SK-MEL-5 (cell line): ENCODE results near the gene POU2F1. TPM values are rescaled to one million over a fixed set of nuclear protein-coding genes. Genes with fewer than 3 reads are reported as not detected.
"Not testable (repeated sequence)": the region's sequence is repeated elsewhere in the genome, so short reads cannot be mapped to it uniquely, and the experiment has no call there.

Source experiments
- DNase-seq: peaks from one replicate; pipeline ENCODE4 v3.0.0-alpha.2; 2016; ENCODE audit warnings: low read depth, low spot score
- in situ Hi-C: cut with HindIII; loops from 2 replicates; pipeline ENCODE4 v1.10.0; 2016; ENCODE audit warnings: low sequenced_read_pairs, high pct_unique_total_duplicates, low pct_unique_long_range_greater_than_20kb
- total RNA-seq: library from RNA; depleted of rRNA; stranded (reverse); fragments of >200 nt; shearing (Covaris generic); gene quantifications from 2 replicates; pipeline ENCODE4 v1.2.3, GENCODE V29; 2014

Gene POU2F1
- total RNA-seq, 1 experiment from 2014 or later: 8.0 TPM

DNA sequence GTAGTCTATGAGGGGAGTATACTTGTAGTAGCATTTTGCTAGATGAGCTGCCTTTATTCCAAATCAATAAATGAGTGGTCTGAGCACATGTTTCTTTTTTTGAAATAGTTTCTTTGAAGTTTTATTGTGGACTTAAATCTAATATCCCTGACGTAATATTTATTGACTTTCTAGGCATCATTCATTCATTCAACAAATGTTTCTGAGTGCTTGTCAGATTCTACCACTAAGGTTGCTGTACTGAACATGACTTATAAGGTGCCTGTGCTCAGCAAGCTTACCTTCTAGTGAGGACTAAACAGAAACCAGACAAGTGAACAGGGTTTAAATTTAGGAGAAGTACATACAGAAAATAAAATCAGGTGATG, 68.4 kb downstream of the POU2F1 start:
- no peak for DNase-seq
- in situ Hi-C loops: no loop called here

DNA sequence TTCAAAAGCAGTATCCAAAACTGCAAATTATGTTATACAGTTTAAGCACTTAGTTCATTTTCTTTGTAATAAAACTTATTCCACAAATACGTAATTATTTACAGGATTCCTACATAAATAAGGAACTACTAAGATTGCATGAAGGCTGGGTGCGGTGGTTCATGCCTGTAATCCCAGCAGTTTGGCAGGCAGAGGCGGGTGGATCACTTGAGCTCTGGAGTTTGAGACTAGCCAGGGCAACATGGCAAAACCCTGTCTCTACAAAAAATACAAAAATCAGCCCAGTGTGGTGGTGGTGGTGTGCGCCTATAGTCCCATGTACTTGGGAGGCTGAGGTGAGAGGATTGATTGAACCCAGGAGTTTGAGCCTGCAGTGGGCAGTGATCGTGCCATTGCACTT, 69.3 kb downstream of the POU2F1 start:
- DNase-seq: no peak
- in situ Hi-C loops: no loop called here

DNA sequence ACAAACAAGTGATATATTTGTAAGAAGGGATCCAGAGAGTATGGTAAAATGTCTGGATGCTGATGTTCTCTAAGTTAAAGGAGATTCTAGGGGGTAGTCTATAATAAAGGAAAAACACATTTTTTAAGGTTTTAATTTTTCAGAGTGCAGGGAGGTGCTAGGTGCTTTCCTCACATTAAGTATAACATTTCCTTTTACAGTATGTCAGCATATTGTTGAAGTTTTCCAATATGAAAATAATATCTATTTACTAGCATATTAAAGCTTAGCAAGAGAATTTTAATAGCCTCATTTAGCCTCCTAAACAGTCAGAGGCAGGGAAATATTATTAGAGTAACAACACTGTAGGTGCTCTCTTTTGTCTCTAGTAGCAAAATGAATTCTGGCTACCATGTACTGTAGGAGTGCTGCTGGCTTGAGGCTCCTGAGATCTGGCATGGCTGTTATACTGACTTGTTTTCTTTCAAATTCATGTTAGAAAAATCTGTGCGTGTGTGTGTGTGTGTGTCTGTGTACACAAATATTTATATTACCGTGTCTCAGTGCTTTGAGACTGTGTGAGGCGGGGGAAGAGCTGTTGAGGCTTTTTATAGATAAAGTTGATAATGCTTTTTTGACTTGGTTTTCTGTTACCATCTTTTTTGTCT, 71.0 kb downstream of the POU2F1 start:
- in situ Hi-C loops: no loop called here
- DNase-seq: no peak

DNA sequence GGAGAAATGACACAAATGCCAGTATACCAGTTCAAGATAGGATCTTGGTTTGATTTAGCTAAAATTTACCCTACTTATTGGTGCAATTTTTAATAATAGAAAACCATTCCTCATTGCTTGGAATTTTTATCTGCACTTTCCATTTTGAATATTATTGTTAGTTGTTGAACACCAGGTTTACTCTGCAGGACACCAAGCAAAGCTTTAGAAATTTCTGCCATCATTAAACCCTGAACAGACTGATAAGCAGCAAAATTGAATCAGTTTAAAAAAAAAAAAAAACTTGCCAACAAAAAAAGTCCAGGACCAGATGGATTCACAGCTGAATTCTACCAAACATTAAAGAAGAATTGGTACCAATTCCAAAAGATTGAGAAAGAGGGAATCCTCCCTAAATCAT, 71.5 kb downstream of the POU2F1 start:
- DNase-seq: no peak
- in situ Hi-C loops: no loop called here

DNA sequence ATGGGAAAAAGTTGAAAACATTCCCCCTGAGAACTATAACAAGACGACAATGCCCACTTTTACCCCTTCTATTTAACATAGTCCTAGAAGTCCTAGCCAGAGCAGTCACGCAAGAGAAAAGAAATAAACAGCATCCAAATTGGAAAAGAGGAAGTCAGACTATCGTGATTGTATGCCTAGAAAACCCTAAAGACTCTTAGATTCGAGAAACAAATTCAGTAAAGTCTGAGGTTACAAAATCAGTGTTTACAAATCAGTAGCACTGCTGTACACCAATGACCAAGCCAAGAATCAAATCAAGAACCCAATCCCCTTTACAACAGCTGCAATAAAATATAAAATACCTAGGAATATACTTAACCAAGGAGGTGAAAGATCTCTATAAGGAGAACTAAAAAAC, 72.4 kb downstream of the POU2F1 start:
- DNase-seq: no peak
- in situ Hi-C loops: no loop called here

DNA sequence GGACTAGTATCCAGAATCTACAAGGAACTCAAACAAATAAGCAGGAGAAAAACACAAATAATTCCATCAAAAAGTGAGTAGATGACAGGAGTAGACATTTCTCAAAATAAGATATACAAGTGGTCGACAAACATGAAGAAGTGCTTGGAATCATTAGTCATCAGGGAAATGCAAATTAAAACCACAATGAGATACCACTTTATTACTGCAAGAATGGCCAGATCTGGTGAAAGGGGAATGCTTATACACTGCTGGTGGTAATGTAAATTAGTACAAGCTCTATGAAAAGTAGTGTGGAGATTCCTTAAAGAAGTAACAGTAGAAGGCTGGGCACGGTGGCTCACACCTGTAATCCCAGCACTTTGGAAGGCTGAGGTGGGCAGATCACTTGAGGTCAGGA, 73.8 kb downstream of the POU2F1 start:
- DNase-seq: no peak
- in situ Hi-C loops: no loop called here

DNA sequence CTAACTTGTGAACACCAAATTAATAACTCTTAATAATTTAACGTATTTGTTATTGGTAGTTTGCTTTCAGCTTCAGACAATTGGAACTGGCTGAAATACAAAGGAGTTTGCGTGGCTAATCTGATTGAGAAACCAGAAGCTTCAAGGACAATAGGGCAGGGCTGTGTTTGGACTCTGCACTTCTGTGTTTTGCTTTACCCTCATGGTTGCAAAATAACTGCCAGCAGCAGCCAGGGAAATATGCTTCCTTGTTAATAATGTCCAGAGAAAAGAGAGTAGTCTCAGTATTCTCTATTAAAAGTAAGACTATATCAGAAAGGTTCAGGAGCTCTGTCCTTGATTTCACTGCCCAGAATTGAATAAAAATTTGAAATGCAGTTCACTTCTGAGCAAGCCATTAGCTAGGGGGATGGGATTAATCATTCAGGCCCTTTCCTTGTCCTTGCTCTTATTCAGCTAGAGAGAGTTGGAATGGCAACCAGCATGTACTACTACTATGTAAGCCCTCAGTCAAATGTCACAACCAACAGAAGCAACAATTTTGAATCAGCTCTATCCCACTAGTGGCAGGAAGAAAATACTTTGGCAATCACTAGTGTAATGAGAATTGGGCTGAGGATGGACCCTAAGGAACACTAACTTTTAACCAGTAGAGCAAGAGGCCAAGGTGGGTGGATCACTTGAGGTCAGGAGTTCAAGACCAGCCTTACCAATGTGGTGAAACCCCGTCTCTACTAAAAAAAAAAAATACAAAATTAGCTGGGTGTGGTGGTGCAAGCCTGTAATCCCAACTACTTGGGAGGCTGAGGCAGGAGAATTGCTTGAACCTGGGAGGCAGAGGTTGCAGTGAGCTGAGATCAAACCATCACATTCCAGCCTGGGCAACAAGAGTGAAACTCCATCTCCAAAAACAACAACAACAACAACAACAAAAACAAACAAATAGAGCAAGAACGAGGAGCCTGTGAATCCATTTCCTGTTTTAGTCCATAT, 76.8 kb downstream of the POU2F1 start:
- DNase-seq: no peak
- in situ Hi-C loops: no loop called here

DNA sequence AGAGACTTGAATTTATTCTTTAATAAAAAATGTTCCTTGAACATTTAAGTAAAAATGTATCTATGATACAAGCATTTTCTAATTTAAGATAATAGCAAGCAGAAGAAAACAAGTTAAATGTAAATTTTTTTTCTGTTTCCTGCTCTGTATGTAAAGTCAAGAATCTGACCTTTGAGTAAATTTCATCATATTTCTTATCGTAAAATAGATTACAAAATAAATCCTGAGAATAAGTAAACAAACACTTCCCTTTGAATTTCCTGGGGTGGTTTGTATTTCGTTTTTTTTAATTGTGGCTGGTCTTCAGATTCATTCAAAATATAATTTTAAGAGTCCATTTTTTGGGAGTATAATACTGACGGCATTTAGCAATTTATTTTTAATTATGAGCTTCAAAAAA, 77.6 kb downstream of the POU2F1 start:
- in situ Hi-C loops: no loop called here
- DNase-seq: no peak

DNA sequence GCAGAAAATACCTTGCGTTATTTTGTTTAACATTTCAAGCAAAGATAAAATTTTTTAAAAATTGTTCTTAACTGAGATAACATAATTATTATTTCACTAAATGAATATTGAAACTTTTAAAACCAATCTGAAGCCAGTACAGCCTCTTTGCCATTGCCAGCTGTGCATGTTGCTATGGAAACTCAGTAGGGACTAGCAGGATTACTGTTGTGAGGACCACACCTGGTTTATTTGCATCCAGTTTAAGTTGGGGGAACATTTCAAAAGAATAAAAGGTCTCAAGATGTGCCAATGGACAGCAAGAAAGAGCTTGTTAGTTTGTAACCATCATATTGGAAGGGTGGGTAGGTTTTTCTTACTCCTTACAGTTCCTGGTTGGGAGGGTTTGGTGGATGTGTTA, 80.7 kb downstream of the POU2F1 start:
- in situ Hi-C loops: no loop called here
- DNase-seq: no peak

DNA sequence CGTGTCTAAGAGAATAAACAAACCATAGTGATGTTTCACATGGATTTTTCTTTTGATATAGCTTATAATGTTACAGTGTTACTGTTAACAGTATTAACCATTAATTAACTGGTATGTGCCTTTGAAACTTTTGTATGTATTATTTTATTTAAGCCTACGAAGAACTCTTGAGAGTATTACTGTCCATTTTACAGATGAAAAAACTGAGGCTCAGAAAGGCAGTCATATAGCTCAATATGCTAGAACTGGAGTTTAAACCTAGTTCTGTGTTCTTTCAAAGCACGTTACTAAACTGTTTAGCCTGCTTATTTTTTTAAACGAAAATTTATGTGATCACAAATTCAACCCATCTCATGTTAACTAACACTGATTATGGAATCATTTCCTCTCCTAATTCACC, 83.5 kb downstream of the POU2F1 start:
- in situ Hi-C loops: no loop called here
- DNase-seq: no peak

DNA sequence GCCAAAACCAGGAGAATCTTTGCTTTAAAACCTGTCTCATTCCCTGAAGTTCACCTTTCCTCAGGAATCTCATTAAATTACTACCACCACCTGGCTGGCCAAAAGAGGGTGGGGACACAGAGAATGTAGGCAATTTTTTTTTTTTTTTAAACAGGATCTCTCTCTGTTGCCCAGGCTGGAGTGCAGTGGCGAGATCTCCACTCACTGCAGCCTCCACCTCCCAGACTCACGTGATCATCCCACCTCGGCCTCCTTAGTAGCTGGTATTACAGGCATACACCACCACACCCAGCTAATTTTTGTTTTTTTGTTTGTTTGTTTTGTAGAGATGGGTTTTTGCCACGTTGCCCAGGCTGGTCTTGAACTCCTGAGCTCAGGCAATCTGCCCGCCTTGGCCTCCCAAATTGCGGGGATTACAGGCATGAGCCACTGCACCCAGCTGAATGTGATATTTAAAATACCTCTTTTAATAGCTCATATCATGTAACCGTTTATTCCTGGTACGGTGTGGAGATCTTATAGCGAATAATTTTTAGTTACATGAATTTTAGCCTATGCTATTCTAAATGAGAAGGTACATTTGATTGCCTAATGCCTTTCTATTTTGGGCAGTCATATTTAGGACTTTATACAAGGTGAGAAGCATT, 84.5 kb downstream of the POU2F1 start:
- no peak for DNase-seq
- in situ Hi-C loops: no loop called here

DNA sequence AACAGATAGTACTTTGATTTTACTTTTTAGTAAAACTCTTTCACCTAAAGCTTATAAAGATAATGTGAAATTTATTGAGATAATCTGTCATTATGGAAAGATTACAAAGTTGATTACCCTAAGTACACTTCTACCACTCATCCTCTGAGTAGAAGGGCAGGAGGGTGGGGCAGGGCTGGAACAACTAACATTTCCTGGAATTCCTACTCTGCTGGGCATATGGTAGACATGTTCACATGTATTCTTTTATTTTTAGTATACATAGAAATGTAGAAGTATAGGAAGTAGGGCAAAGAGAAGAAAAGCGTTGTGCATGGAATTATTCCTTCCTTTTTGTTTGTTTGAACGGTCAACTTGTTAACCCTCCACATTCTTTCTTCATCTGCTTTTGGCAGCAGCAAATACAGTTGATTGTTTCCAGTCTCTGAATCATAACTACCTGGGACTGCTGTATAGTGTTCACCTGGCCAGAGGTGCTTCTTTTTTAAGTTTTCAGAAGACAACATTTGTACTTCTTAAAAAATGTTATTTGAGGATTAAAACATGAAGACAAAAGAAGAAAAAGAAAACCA, 85.1 kb downstream of the POU2F1 start:
- in situ Hi-C loops: no loop called here
- no peak for DNase-seq

DNA sequence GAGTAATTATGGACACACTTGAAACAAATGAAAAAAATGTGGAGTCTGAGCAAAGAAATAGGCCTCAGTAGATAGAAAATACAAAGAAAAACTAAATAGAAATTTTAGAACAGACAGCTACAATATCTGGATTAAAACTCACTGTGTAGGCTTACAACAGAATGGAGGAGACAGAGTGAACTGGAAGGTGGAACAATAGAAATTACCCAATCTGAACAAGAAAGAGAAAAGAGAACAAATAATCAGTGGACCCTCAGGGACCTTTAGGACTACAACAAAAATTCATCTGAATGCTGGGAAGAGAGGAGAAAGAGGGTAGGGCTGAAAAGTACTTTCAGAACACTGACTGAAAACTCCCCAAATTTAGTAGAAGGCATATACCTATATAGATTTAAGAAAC, 90.0 kb downstream of the POU2F1 start:
- in situ Hi-C loops: no loop called here
- DNase-seq: no peak

DNA sequence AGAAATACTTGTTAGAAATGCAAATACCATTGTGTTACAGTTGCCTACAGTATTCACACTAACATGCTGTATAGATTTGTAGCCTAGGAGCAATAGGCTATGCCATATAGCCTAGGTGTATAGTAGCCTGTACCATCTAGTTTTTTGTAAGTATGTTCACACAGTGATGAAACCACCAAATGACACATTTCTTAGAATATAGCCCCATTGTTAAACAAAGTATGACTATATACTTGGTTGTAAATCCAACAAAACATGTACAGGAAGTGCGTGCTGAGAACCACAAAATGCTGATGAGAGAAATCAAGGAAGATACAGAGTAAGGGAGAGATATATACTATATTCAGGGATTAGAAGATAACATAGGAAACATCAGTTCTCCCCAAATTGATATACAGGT, 92.2 kb downstream of the POU2F1 start:
- in situ Hi-C loops: no loop called here
- no peak for DNase-seq

DNA sequence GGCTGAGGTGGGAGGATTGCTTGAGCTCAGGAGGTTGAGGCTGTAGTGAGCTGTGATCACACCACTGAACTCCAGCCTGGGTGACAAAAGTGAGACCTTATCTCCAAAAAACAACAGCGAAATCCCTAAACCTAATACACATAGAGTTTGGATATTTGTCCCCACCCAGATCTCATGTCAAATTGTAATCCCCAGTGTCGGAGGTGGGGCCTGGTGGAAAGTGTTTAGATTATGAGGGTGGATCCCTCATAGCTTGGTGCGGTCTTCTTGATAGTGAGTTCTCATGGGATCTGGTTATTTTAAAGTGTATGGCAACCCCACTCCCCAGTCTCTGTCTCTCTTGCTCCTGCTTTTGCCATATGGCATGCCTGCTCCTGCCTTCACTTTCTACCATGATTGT, 94.0 kb downstream of the POU2F1 start:
- in situ Hi-C loops: no loop called here
- no peak for DNase-seq

DNA sequence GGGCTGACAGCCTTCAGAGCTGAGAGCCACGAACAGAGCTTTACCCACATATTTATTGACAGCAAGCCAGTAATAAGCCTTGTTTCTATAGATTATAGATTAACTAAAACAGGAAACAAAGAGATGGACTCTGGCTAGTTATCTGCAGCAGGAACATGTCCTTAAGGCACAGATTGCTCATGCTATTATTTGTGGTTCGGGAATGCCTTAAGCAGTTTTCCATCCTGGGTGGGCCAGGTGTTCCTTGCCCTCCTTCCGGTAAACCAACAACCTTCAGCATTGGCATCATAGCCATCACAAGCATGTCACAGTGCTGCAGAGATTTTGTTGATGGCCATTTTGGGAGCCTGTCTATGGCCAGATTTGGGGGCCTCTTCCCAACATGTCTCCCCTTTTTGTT, 96.8 kb downstream of the POU2F1 start:
- in situ Hi-C loops: no loop called here
- no peak for DNase-seq

DNA sequence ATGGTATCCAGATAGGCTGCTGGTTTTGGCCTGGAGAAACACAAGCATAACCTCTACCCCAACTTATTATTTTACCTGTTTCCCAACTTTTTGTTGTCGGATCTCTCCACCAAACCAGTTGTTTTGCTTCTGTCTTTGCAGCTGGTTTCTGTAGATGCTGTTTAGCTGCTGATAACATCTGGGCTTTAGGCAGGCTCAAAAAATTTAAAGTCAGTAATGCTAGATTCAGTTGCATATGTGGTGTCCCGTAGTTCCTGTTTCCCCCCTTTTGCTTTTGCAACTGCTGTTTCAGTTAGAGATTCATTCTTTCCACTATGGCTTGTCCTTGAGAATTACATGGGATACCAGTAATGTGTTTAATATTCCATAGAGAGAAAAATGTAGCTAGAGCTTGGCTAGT, 98.5 kb downstream of the POU2F1 start:
- DNase-seq, in situ Hi-C loops: not testable (repeated sequence)

DNA sequence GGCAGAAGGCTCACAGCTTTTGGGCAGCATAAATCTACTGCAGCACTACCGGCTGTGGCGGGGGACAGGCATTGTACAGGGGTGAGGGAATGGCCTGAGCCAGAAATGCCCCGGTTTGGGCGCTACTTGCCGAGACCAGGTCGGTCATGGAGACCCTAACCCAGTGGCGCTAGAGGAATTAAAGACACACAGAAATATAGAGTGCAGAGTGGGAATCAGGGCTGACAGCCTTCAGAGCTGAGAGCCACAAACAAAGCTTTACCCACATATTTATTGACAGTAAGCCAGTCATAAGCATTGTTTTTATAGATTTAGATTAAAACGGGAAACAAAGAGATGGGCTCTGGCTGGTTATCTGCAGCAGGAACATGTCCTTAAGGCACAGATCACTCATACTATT, 101.8 kb downstream of the POU2F1 start:
- DNase-seq: no peak
- in situ Hi-C loops: no loop called here
